CD4-positive, alpha-beta T cell (primary cell): ENCODE measurements around the gene LSAMP. TPM values are rescaled to one million over a fixed set of nuclear protein-coding genes. Genes with fewer than 3 reads are reported as not detected.

ENCODE experiments used
- ATAC-seq: fragments of 200-7000 bp; cut with Tn5 transposase; one replicate; pipeline ENCODE4 v1.10.0; 2022; ENCODE audit warnings: mild to moderate bottlenecking; ENCODE audit not compliant: poor library complexity
- CTCF ChIA-PET: fragments of 350-600 bp; sonication (Branson Sonifier 250); formaldehyde crosslinking; loops from one replicate; lab custom pipeline; 2021; ENCODE audit warnings: antibody characterized with exemption, inconsistent platforms; lab: Charles Lee
- POLR2A ChIA-PET: fragments of 350-600 bp; sonication (Branson Sonifier 250); formaldehyde crosslinking; loops from one replicate; lab custom pipeline; 2021; ENCODE audit warnings: antibody characterized with exemption, inconsistent platforms; lab: Charles Lee
- DNase-seq, 14 experiments: peaks; one replicate each; pipeline ENCODE4 v3.0.0-alpha.2; 2013 to 2020; ENCODE audit warnings: mixed read lengths in 2 of 14
- H3K27ac ChIP-seq, 2 donors: one replicate each; pipeline versions ENCODE4 v1.5.1 to v1.7.0; 2013; ENCODE audit warnings: low read length in 2 of 2, low read depth in 1 of 2, mild to moderate bottlenecking in 1 of 2
- H3K27me3 ChIP-seq, 2 experiments: 1 replicate in 1 of 2; 2 replicates in 1 of 2; pipeline versions ENCODE4 v1.6.1 to v1.7.0; 2013; ENCODE audit warnings: low read length in 2 of 2, control low read depth in 1 of 2, mild to moderate bottlenecking in 1 of 2, moderate library complexity in 1 of 2; ENCODE audit not compliant: insufficient read depth in 2 of 2, control insufficient read depth in 1 of 2
- H3K36me3 ChIP-seq: one replicate; pipeline ENCODE4 v1.6.1; 2013; ENCODE audit warnings: low read length, control low read depth; ENCODE audit not compliant: insufficient read depth
- H3K4me1 ChIP-seq: one replicate; pipeline ENCODE4 v1.6.1; 2013; ENCODE audit warnings: low read length, control low read depth; ENCODE audit not compliant: insufficient read depth
- H3K4me3 ChIP-seq: one replicate; pipeline ENCODE4 v1.5.1; 2013; ENCODE audit warnings: mild to moderate bottlenecking, low read length, moderate library complexity
- H3K9me3 ChIP-seq, 2 experiments: 1 replicate in 1 of 2; 2 replicates in 1 of 2; pipeline versions ENCODE4 v1.6.1 to v1.7.0; 2013; ENCODE audit warnings: low read length in 2 of 2, mild to moderate bottlenecking in 2 of 2, control low read depth in 1 of 2, moderate library complexity in 1 of 2; ENCODE audit not compliant: control insufficient read depth in 1 of 2, insufficient read depth in 1 of 2
- H3K27ac Mint-ChIP-seq: one replicate; pipeline ENCODE4 v1.8.0; 2020; ENCODE audit warnings: mixed read lengths
- H3K27me3 Mint-ChIP-seq: one replicate; pipeline ENCODE4 v1.8.0; 2021; ENCODE audit warnings: mixed read lengths
- H3K36me3 Mint-ChIP-seq: one replicate; pipeline ENCODE4 v1.8.0; 2021; ENCODE audit warnings: low read depth, mixed read lengths
- H3K4me1 Mint-ChIP-seq: one replicate; pipeline ENCODE4 v1.8.0; 2021; ENCODE audit warnings: low read depth, mixed read lengths
- H3K4me3 Mint-ChIP-seq: one replicate; pipeline ENCODE4 v1.8.0; 2020; ENCODE audit warnings: mild to moderate bottlenecking, mixed read lengths
- H3K9me3 Mint-ChIP-seq: one replicate; pipeline ENCODE4 v1.8.0; 2020; ENCODE audit warnings: mixed read lengths
- CTCF ChIP-seq: fragments of 200-600 bp; IDR thresholded peaks from one replicate; pipeline ENCODE4 v1.8.0; 2022; ENCODE audit warnings: antibody characterized with exemption, mild to moderate bottlenecking
- intact Hi-C, 2 experiments: fragments of 100-400 bp; cut with DNase I in 1 of 2; cut with micrococcal nuclease in 1 of 2; formaldehyde crosslinking; loops; one replicate each; pipeline versions ENCODE4 v1.15.1 to v1.9.0; 2023 to 2025; cut with DNase I, micrococcal nuclease
- total RNA-seq, 174 experiments: library from RNA in 2 of 174; stranded (reverse) in 2 of 174; gene quantifications; one replicate each; pipeline ENCODE4 v1.2.3 and lab custom pipeline; 2021 to 2026

Gene LSAMP
- total RNA-seq, 2 experiments from 2014 or later: not detected

- no peak overlapping the region for H3K4me3 ChIP-seq
- peaks cover 0 to 6% of the 10 kb centered on the region in 2 experiments for H3K9me3 ChIP-seq
- no peaks in the 10 kb centered on the region for H3K36me3 ChIP-seq
- no peak overlapping the region for H3K27ac ChIP-seq
- DNase-seq (no peak), ATAC-seq (no peak)
- peaks cover under 1% of the 10 kb centered on the region for H3K27me3 Mint-ChIP-seq
- TF ChIP-seq CTCF: no peak
- H3K27me3 ChIP-seq: no peaks in the 10 kb centered on the region
- POLR2A ChIA-PET: no interaction called here
- no peaks in the 10 kb centered on the region for H3K36me3 Mint-ChIP-seq
- intact Hi-C loops: no loop called here
- no peak overlapping the region for H3K27ac Mint-ChIP-seq
- no peaks in the 10 kb centered on the region for H3K4me1 ChIP-seq
- CTCF ChIA-PET: no interaction called here
- H3K4me1 Mint-ChIP-seq: no peaks in the 10 kb centered on the region
- no peak overlapping the region for H3K4me3 Mint-ChIP-seq
- peaks cover 3% of the 10 kb centered on the region for H3K9me3 Mint-ChIP-seq
These were observed 252.8 kb downstream of the LSAMP start for GRCh38 chr3:116192464-116192863.

- ChIA-PET CTCF (no interaction called here), POLR2A (no interaction called here)
- Mint-ChIP-seq H3K27ac (no peak overlapping the region), H3K27me3 (peaks cover 6% of the 10 kb centered on the region), H3K4me3 (no peak overlapping the region), H3K9me3 (peaks cover 3% of the 10 kb centered on the region), H3K4me1 (no peaks in the 10 kb centered on the region), H3K36me3 (no peaks in the 10 kb centered on the region)
- Histone ChIP-seq H3K27me3 (no peaks in the 10 kb centered on the region), H3K36me3 (no peaks in the 10 kb centered on the region), H3K27ac (no peak overlapping the region), H3K9me3 (peaks cover 0 to 6% of the 10 kb centered on the region in 2 experiments), H3K4me3 (no peak overlapping the region), H3K4me1 (no peaks in the 10 kb centered on the region)
- no peak for ATAC-seq
- DNase-seq: no peak
- TF ChIP-seq CTCF: no peak
- intact Hi-C loops: no loop called here
These were observed 253.9 kb downstream of the LSAMP start for GRCh38 chr3:116191409-116191808.

- DNase-seq (no peak), ATAC-seq (no peak)
- no peaks in the 10 kb centered on the region for H3K27me3 ChIP-seq
- H3K9me3 ChIP-seq: peaks cover 0 to 6% of the 10 kb centered on the region in 2 experiments
- H3K36me3 ChIP-seq: no peaks in the 10 kb centered on the region
- Mint-ChIP-seq H3K27me3 (peaks cover 6% of the 10 kb centered on the region), H3K36me3 (no peaks in the 10 kb centered on the region), H3K4me3 (no peak overlapping the region), H3K9me3 (peaks cover 3% of the 10 kb centered on the region), H3K4me1 (no peaks in the 10 kb centered on the region), H3K27ac (no peak overlapping the region)
- no peak overlapping the region for H3K27ac ChIP-seq
- intact Hi-C loops: no loop called here
- H3K4me1 ChIP-seq: no peaks in the 10 kb centered on the region
- CTCF ChIA-PET: no interaction called here
- POLR2A ChIA-PET: no interaction called here
- no peak overlapping the region for H3K4me3 ChIP-seq
- no peak for TF ChIP-seq CTCF
These were observed 255.2 kb downstream of the LSAMP start for GRCh38 chr3:116190095-116190494.
